GM11168 (cell line): ENCODE data around the gene CARHSP1.
"Not testable (repeated sequence)": the region's sequence is repeated elsewhere in the genome, so short reads cannot be mapped to it uniquely, and the experiment has no call there.

Source experiments
- in situ Hi-C: fragments of 300-500 bp; cut with MboI; formaldehyde crosslinking; loops from one replicate; pipeline ENCODE4 v1.12.0; 2022; ENCODE audit warnings: low sequenced_read_pairs; ENCODE audit not compliant: unreplicated experiment

Gene CARHSP1

DNA sequence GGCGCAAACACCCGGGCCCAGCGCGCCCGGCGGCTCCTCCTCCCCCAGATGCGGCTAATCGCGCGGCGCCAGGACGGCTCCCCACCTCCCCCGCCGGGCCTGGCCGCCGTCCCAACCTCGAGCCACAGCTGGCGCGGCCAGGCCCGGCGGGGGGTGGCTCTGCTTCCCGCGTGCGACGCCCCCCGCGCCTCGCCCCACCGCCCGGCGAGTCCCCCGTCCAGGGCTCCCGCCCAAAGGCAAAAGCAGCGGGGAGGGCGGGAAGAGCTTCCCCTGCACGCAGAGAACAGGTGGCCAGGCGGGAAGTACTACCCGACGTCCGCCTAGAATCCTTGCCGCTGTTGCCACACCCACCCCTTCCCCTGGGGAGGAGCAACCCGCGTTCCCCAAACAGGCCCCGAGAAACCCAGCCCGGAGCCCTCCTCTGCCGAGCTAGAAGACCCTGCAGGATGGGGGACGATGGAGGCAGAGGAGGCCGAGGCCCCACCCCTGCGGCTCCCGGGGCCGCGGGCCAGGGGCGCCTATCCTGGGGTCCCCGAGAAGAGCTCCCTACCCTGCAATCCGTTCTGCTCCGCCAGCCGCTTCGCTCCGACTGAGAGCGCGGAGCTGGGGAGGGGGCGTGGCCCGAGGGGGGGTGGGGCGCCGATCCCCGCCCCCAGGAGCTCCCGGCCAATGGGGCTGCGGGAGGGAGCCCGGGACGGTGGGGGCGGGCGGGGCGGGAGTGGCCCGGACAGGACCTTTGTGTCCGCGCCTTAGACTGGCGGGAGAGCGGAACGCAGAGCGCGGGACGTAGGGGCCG lies at the start of gene CARHSP1:
Gene CARHSP1 (minus strand): TSS at position 591 of the 796 bp plus-strand sequence. CDS start 9,678 bp downstream, outside the sequence.
- in situ Hi-C loops: no loop called here

DNA sequence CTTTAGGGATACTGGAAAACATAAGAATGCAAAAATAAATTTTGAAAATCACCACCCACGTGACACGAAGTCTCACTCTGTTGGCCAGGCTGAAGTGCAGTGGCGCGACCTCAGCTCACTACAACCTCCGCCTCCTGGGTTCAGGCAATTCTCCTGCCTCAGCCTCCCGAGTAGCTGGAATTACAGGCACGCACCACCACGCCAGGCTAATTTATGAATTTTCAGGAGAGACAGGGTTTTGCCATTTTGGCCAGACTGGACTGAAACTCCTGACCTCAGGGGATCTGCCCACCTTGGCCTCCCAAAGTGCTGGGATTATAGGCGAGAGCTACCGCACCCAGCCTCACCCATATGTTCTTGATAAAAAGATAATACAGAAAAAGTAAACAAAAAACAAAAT lies 48.5 kb upstream of the CARHSP1 start:
- in situ Hi-C loops: not testable (repeated sequence)

- in situ Hi-C loops: no loop called here
Measured at GRCh38 chr16:8916541-8917225, 47.9 kb upstream of the CARHSP1 start.

- in situ Hi-C loops: no loop called here
Measured at GRCh38 chr16:8915722-8916301, 47.0 kb upstream of the CARHSP1 start.

GRCh38 chr16:8914098-8914497 lies 45.3 kb upstream of the CARHSP1 start:
- in situ Hi-C loops: no loop called here

DNA sequence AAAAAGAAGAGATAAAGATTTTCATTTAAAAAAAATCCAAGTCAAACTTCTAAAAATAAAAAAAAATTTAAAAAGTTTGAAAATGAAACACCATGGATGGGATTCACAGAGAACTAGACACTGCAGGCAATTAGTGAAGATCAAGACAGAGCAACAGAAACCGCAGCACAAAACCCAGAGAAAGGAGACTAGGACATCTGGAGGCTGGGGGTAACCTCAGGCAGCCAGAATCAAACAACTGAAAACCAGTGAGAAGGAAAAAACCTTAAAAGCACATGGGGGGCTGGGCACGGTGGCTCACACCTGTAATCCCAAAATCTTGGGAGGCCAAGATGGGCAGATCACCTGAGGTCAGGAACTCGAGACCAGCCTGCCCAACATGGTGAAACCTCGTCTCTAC lies 44.0 kb upstream of the CARHSP1 start:
- in situ Hi-C loops: no loop called here

DNA sequence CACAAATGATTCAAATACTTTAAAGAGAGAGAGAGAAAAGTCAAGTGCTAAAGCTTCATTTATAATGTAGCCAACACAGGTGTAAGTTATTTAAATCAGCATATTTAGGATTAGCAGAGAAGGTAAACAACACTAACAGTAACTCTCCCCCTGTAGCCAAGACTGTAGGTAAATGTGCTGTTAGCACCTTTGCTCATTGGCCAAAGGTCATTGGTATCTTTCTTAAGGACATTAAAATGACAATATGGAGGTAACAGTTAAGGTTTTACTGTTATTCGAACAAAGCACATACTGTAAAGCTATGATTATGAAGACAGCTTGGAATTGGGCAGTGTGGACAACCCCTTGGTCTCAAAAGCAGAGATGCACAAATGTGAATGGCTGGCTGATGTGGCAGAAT lies 42.0 kb upstream of the CARHSP1 start:
- in situ Hi-C loops: no loop called here

GRCh38 chr16:8908810-8909468 lies 40.1 kb upstream of the CARHSP1 start:
- in situ Hi-C loops: no loop called here

DNA sequence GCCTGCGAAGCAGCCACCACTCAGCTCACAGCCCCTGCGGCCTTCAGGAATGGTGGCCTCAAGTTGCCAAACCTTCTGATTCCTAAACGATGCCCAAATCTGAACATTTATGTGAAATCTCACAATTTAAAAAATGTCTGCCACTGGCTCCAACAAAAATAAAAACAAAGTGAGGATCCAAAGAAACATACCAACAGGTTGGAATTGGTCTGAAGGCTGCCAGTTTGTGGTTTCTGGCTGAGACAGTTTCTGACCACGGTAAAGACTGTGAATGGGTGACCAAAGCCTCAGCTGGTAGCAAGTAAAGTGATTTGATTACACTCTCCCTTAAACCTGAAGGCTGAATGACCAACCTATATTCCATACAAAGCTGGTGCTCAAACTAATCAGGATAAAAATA lies 38.3 kb upstream of the CARHSP1 start:
- in situ Hi-C loops: no loop called here

DNA sequence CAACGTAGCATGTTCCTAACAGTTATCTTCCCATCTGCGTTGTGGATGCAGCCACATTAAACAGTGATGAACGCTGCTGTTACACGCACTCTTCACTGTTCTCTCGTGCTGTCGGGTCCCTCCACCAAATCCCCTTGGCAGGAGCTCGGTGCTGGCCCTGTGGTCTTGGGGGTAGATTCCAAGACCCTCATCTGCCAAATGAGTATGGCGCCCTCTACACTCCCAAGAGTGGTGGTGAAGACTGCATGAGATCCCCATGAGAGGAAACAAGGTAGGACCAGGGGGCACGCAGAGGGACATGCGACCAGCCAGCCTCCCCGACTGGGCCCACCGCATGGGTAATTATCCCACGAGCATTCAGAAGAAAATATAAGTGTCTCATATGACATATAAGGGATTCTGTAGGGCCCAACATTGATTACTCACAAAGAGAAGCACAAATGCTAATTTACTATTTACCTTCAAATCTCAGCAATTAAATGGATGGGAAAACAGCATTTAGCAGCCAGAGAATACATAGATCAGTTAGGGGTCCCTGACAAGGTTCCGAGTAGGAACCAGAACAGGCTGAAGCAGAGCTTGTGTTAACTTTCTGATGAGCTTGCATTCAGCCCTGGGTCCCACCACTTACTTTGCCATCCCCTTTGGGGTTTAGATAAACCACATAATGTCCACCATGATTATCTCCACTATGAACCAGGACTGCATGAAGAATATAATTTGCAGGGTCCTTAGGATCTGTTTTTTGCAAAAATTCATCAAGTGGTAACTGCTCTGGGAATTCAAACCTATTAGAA lies 37.2 kb upstream of the CARHSP1 start:
- in situ Hi-C loops: no loop called here

GRCh38 chr16:8905168-8905762 lies 36.5 kb upstream of the CARHSP1 start:
- in situ Hi-C loops: no loop called here

DNA sequence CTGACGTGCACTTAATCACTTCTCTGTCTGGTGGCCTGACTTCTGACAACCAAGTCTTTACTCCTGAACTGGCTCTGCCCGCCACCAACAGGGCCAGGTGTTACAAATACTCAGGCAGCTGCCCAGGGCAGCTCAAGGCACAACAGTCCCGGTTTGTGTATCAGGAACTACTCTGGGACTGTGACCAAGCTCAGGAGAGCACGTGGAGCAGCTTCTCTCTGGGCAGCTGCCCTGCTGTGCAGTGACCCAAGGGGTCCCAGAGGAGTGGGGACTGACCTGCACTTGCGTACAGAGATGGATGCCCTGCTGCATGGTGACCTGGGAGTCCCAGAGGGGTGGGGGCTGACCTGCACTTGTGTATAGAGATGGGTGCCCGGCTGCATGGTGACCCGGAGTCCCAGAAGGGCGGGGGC lies 35.2 kb upstream of the CARHSP1 start:
- in situ Hi-C loops: no loop called here

- in situ Hi-C loops: no loop called here
Measured at GRCh38 chr16:8903004-8903403, 34.2 kb upstream of the CARHSP1 start.

GRCh38 chr16:8901320-8901861 lies 32.6 kb upstream of the CARHSP1 start:
- in situ Hi-C loops: no loop called here

DNA sequence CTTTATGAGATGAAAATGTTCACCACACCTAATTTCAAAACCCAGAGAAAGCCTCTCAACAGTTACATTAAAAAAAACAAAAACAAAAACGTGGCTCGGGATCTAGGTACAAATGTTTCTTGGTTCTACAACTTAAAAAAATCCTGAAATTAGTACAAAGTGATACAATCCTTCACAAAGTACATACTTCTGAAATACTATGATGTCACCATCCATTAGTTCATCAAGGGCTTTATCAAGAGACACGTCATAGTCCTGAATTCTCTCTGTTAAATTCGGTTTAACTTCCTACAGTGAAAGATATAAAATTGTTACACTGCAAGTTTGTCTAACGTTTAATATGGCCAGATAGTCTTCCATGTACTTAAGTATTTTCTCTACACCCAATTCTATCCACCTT lies 31.5 kb upstream of the CARHSP1 start:
- in situ Hi-C loops: no loop called here

GRCh38 chr16:8899709-8900317 lies 31.0 kb upstream of the CARHSP1 start:
- in situ Hi-C loops: loop anchor here (5.0 kb wide), 1 partner anchor 97 kb away; no protein-coding TSS in a partner anchor

DNA sequence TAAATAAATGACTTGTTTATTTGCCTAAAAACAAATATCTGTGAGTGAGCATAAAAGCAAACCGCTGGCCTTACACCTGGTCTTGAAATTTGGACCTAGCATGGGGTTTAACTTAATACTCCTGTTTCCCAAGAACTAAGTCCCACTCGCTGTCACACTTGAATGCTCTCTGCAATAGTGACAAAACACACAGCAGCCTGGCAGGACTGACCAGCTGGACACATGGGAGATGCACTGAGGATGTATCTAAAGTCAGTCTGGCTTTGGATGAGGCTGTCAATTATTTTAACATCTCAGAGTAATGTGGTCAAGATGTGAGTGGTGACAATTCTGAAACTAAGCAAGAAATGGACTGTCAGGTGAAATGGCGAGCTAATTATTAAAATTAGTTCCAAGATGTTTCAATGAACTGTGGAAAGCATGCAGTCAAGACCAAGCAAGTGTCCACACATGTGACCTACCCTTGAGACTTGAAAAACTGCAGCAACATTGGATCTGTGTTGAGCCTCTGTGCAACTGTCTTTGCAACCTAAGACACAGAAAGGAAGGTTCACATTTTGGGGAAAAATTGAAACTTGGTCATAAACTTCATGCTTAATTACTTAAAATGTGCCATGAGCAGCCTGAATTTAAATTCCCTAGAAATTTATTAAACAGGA lies 30.0 kb upstream of the CARHSP1 start:
- in situ Hi-C loops: loop anchor here (5.0 kb wide), 1 partner anchor 99 kb away; no protein-coding TSS in a partner anchor

DNA sequence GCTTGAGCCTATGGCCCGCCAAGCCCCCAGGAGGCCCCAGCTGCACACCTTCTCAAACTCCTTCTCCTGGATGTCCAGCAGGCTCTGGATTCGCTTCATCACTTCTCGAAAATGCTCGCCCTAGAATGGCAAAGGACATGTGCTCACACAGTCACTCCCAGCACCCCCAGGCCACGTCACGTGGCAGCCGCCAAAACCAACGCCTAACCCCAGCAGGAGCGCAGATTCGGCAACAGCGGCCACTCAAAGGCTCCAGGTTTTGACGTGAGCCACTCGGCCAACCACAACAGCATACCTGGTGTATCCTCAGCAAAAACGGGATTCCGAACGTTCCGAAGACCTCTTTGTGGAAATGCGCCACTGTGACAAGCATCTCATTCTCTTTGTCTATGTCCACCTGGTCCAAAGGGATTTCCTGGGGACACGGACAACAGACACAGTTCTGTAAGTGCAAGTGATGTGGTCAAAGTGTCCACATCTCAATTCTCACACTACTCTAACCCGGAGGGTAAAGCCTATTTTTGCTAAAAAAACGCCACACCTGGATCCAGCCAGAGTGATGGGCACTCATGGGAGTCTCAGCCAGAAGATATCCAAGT lies 26.0 kb upstream of the CARHSP1 start:
- in situ Hi-C loops: loop anchor here (5.0 kb wide), 1 partner anchor 102 kb away; no protein-coding TSS in a partner anchor
